Liver (tissue), 3 donors: ENCODE results near the gene LUC7L3.

Experiments
- FOXA2 ChIP-seq: IDR thresholded peaks from 2 replicates; pipeline ENCODE4 v1.6.1; 2016; ENCODE audit warnings: antibody characterized with exemption
- JUND ChIP-seq, 2 donors: IDR thresholded peaks; 2 replicates each; pipeline ENCODE4 v1.6.1; 2016; ENCODE audit warnings: antibody characterized with exemption in 2 of 2
- SP1 ChIP-seq: IDR thresholded peaks from 2 replicates; pipeline ENCODE4 v1.6.1; 2018; ENCODE audit warnings: antibody characterized with exemption, mild to moderate bottlenecking
- TAF1 ChIP-seq: conservative IDR thresholded peaks from 2 replicates; pipeline ENCODE4 v1.6.1; 2016; ENCODE audit warnings: antibody characterized with exemption, mild to moderate bottlenecking
- YY1 ChIP-seq: IDR thresholded peaks from 2 replicates; pipeline ENCODE4 v1.6.1; 2016; ENCODE audit warnings: antibody characterized with exemption, mild to moderate bottlenecking
- TF ChIP-seq, protein P1 (sequence below): fragments of 150-350 bp; IDR thresholded peaks from 2 replicates; pipeline ENCODE4 v1.5.1; 2017; ENCODE audit warnings: improper control_type of control experiment, low read depth, low read length; ENCODE audit not compliant: missing input control
- TF ChIP-seq, protein P2 (sequence below): IDR thresholded peaks from 2 replicates; pipeline ENCODE4 v1.6.1; 2016; ENCODE audit warnings: antibody characterized with exemption
- donor health status: healthy.
- donor health status: healthy.

DNA sequence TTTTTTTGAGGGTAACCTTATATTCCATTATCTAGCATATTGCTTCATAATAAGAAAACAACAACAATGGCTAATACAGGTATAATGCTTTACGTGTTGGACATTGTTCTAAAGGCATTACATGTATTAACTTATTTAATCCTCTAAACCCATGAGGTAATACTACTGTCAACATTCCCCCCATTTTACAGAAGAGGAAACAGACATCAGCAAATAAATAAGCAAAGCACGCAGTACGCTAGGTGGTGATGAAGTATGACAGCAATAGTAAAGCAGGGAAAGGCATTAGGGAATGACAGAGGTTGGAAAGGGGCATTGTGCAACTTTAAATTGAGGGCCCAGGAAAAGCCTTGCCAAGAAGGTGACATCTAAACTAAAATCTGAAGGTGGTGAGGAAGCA, 16.2 kb upstream of the LUC7L3 start:
- TF ChIP-seq JUND (IDR thresholded peaks at IDR 0.05) (no peak), SP1 (no peak), TAF1 (no peak), FOXA2 (no peak), YY1 (no peak)
- TF ChIP-seq, protein P1, sequence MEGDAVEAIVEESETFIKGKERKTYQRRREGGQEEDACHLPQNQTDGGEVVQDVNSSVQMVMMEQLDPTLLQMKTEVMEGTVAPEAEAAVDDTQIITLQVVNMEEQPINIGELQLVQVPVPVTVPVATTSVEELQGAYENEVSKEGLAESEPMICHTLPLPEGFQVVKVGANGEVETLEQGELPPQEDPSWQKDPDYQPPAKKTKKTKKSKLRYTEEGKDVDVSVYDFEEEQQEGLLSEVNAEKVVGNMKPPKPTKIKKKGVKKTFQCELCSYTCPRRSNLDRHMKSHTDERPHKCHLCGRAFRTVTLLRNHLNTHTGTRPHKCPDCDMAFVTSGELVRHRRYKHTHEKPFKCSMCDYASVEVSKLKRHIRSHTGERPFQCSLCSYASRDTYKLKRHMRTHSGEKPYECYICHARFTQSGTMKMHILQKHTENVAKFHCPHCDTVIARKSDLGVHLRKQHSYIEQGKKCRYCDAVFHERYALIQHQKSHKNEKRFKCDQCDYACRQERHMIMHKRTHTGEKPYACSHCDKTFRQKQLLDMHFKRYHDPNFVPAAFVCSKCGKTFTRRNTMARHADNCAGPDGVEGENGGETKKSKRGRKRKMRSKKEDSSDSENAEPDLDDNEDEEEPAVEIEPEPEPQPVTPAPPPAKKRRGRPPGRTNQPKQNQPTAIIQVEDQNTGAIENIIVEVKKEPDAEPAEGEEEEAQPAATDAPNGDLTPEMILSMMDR: no peak
- TF ChIP-seq, protein P2, sequence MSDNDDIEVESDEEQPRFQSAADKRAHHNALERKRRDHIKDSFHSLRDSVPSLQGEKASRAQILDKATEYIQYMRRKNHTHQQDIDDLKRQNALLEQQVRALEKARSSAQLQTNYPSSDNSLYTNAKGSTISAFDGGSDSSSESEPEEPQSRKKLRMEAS: no peak
